ENCODE data around the gene KHDRBS2. TPM values are rescaled to one million over a fixed set of nuclear protein-coding genes. Genes with fewer than 3 reads are reported as not detected.

Gene KHDRBS2
- polyA plus RNA-seq, 1 donor (not counting 4 experiments of a cell fraction or from before 2014, with no cell fraction given) = not detected

DNA sequence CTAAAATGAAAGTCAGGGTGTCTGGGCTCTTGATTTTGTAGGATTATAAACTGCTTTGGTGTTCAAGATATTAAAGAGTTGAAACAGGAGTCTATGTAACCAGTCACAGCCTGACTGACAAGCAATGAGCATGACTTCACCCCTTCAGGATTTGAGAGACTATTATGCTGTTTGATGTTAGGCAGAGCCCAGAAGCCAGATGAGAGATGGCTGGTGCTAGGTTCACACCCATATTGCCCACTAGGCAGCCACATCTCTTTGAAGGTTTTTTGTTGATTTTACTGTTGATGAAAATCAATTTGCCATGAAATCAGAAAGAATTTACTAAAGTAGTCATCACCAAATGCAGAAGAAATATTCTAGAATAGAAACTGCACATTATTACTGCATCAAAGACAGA lies 243.6 kb downstream of the KHDRBS2 start:
- peaks cover 2% of the 10 kb centered on the region for H3K9me3 ChIP-seq (ENCODE audit: control insufficient read depth, low read depth, low read length)
- no peaks in the 10 kb centered on the region for H3K27me3 ChIP-seq (ENCODE audit: control insufficient read depth, extremely low read depth, insufficient read depth, low read length)
- H2AFZ ChIP-seq (ENCODE audit: control insufficient read depth, low read length) = no peak overlapping the region
- H3K79me2 ChIP-seq (ENCODE audit: control insufficient read depth, insufficient read depth, low read length) = no peaks in the 10 kb centered on the region
- no peak overlapping the region for H3K9ac ChIP-seq (ENCODE audit: control insufficient read depth, extremely low read depth, insufficient read depth, low read length)
- H4K20me1 ChIP-seq (ENCODE audit: control insufficient read depth, extremely low read depth, insufficient read depth, low read length) = no peaks in the 10 kb centered on the region
- no peak for FAIRE-seq
- dilution Hi-C loops (cut with MboI; ENCODE audit: extremely low pct_ligation_motif_present, low sequenced_read_pairs) = no loop called here
- no peak overlapping the region for H3K4me3 ChIP-seq (ENCODE audit: control insufficient read depth in 2 of 3, extremely low read depth in 1 of 3, insufficient read depth in 2 of 3, low read depth in 1 of 3, low read length in 3 of 3)
- H3K4me1 ChIP-seq (ENCODE audit: control insufficient read depth, extremely low read depth, insufficient read depth, low read length) = no peaks in the 10 kb centered on the region
- no peak for DNase-seq (ENCODE audit: low read depth, low spot score)
- no peaks in the 10 kb centered on the region for H3K36me3 ChIP-seq (ENCODE audit: control insufficient read depth in 2 of 2, extremely low read depth in 1 of 2, insufficient read depth in 2 of 2, low read length in 2 of 2)
- no peak overlapping the region for H3K27ac ChIP-seq (ENCODE audit: control insufficient read depth, insufficient read depth, low read length)
- H3K4me2 ChIP-seq (ENCODE audit: control insufficient read depth, extremely low read depth, insufficient read depth, low read depth, low read length) = no peak overlapping the region
- H3K9me1 ChIP-seq (ENCODE audit: control insufficient read depth, extremely low read depth, insufficient read depth, low read length) = no peaks in the 10 kb centered on the region
- TF ChIP-seq, protein P1, sequence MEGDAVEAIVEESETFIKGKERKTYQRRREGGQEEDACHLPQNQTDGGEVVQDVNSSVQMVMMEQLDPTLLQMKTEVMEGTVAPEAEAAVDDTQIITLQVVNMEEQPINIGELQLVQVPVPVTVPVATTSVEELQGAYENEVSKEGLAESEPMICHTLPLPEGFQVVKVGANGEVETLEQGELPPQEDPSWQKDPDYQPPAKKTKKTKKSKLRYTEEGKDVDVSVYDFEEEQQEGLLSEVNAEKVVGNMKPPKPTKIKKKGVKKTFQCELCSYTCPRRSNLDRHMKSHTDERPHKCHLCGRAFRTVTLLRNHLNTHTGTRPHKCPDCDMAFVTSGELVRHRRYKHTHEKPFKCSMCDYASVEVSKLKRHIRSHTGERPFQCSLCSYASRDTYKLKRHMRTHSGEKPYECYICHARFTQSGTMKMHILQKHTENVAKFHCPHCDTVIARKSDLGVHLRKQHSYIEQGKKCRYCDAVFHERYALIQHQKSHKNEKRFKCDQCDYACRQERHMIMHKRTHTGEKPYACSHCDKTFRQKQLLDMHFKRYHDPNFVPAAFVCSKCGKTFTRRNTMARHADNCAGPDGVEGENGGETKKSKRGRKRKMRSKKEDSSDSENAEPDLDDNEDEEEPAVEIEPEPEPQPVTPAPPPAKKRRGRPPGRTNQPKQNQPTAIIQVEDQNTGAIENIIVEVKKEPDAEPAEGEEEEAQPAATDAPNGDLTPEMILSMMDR (optimal IDR thresholded peaks at IDR 0.05 in 1 of 3, IDR thresholded peaks at IDR 0.05 in 1 of 3, conservative IDR thresholded peaks at IDR 0.05 in 1 of 3; ENCODE audit: extremely low read depth in 1 of 3, insufficient read depth in 2 of 3, low read length in 3 of 3) = no peak
- no peak for TF ChIP-seq EZH2 (IDR thresholded peaks at IDR 0.05; ENCODE audit: low read length)

DNA sequence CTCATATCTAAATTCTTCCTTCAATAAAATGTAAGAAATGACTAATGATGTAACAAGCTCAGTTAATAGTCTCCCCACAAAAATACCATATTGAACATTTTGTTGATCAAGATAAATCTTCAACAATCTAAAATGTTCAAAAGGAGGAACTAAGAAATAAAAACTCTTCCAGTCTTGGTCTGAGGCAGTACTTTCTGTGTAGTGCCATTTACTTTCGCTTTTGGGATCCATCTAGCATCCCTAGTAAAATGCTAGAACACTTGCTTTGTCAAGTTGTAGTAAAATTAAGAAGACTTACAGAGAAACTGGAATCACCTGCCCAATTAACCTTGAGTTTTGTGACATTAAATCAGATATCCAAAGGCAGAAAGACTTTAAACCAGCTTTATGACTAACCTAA lies 246.4 kb downstream of the KHDRBS2 start:
- Histone ChIP-seq H3K36me3 (ENCODE audit: control insufficient read depth in 2 of 2, extremely low read depth in 1 of 2, insufficient read depth in 2 of 2, low read length in 2 of 2) (no peaks in the 10 kb centered on the region), H3K4me1 (ENCODE audit: control insufficient read depth, extremely low read depth, insufficient read depth, low read length) (no peaks in the 10 kb centered on the region), H4K20me1 (ENCODE audit: control insufficient read depth, extremely low read depth, insufficient read depth, low read length) (no peaks in the 10 kb centered on the region), H3K27me3 (ENCODE audit: control insufficient read depth, extremely low read depth, insufficient read depth, low read length) (no peaks in the 10 kb centered on the region), H3K4me2 (ENCODE audit: control insufficient read depth, extremely low read depth, insufficient read depth, low read depth, low read length) (no peak overlapping the region), H3K27ac (ENCODE audit: control insufficient read depth, insufficient read depth, low read length) (no peak overlapping the region), H2AFZ (ENCODE audit: control insufficient read depth, low read length) (no peak overlapping the region), H3K9ac (ENCODE audit: control insufficient read depth, extremely low read depth, insufficient read depth, low read length) (no peak overlapping the region), H3K9me3 (ENCODE audit: control insufficient read depth, low read depth, low read length) (peaks cover 2% of the 10 kb centered on the region), H3K79me2 (ENCODE audit: control insufficient read depth, insufficient read depth, low read length) (no peaks in the 10 kb centered on the region), H3K4me3 (ENCODE audit: control insufficient read depth in 2 of 3, extremely low read depth in 1 of 3, insufficient read depth in 2 of 3, low read depth in 1 of 3, low read length in 3 of 3) (no peak overlapping the region), H3K9me1 (ENCODE audit: control insufficient read depth, extremely low read depth, insufficient read depth, low read length) (no peaks in the 10 kb centered on the region)
- DNase-seq (ENCODE audit: low read depth, low spot score) = no peak
- dilution Hi-C loops (cut with MboI; ENCODE audit: extremely low pct_ligation_motif_present, low sequenced_read_pairs) = no loop called here
- TF ChIP-seq EZH2 (IDR thresholded peaks at IDR 0.05; ENCODE audit: low read length) = no peak
- TF ChIP-seq, protein P1 (optimal IDR thresholded peaks at IDR 0.05 in 1 of 3, IDR thresholded peaks at IDR 0.05 in 1 of 3, conservative IDR thresholded peaks at IDR 0.05 in 1 of 3; ENCODE audit: extremely low read depth in 1 of 3, insufficient read depth in 2 of 3, low read length in 3 of 3) = no peak
- FAIRE-seq = no peak
